GM18520 (cell line): ENCODE results near the gene COL12A1.

ENCODE experiments used
- ATAC-seq: cut with Tn5 transposase; IDR thresholded peaks from one replicate; pipeline ENCODE4 v1.9.1; 2021; ENCODE audit not compliant: unreplicated experiment

Gene COL12A1

DNA sequence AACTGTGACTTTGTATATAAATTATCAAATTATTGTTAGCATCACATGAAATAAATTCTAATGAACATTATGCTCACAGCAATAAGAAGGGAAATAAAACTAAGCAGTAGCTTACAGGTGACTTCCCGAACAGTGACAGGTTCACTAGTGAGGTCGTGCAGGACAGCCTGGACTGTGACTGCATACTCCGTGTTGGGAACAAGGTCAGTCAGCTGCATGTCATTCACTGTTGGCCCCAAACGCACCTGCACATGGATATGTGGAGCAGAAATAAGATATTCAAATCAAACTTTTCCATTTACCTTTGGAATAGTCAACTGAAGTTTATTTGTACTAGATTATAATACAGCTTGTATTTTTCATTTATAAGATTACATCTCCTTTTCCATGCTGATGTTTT lies 60.6 kb downstream of the COL12A1 start:
- ATAC-seq: no peak

DNA sequence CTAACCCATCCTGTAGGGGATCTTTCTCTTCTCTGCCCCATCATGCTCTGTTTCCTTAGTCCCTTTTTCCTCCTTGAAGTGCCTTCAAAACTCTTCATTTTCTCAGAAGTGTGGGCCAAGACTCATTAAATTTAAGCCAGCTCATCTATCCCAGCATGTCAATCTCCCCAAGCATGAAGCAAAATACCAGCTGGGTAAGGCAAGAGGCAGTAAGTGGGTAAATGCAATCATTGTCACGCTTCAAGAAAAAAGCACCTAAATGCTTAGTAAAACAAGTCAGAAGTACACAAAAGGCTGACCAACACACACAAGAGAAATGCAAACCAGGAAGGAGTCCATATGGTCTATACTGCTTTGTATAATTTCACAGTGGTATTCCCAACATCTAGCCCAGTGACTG lies 61.5 kb downstream of the COL12A1 start:
- ATAC-seq: no peak

DNA sequence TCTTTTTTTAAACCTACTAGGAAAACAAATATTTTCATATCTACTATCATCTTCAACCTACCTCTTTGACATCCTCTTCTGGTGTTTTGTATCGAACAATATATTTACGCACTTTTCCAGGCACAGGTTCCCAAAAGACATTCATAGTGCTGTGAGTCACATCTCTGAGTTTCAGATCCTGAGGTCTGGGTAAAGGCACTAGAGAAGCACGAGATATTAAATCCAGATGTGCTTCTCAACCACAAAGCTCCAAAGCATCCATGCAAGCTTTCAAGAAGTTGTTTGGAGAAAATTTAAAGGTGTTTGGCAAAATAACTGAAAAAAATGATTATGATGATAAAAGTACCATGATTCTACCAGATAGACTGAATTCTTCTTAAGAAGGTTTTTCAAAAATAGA lies 62.7 kb downstream of the COL12A1 start:
- ATAC-seq: no peak

DNA sequence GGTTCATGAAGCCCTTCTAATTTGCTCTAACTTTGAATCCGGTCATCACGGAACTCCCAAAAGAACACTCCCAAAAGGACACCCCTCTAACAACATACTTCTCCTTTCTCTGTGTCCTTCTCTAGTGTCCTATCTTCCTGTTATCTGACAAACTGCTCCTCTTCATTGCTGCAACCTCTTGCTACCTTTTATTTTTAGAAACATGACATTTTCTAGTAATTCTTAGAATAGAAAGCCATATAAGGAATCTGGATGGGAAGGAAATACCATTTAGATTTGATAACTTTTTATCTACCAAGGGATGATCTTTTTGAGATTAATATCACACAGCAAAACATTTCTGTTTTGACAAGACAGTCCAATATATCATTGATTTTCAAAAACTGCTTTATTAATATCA lies 63.1 kb downstream of the COL12A1 start:
- no peak for ATAC-seq

DNA sequence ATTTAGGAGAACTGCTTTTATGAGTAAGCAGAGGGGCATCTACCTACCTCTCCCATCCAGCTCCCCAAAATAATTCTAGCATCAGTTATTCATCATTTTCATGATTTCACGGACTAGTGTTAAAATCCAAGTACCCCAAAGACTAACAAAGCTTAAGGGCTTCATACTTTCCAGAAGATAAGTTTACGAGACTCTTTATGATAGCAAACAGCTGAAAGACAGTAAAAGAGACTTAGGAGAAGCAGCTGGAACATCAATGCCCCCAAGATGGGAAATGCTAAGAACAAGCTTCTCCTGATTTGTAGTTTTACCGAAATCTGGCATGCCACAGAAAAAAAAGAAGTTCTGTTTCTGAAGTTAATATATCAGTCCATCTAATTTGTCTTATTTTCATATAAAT lies 70.0 kb downstream of the COL12A1 start:
- no peak for ATAC-seq

DNA sequence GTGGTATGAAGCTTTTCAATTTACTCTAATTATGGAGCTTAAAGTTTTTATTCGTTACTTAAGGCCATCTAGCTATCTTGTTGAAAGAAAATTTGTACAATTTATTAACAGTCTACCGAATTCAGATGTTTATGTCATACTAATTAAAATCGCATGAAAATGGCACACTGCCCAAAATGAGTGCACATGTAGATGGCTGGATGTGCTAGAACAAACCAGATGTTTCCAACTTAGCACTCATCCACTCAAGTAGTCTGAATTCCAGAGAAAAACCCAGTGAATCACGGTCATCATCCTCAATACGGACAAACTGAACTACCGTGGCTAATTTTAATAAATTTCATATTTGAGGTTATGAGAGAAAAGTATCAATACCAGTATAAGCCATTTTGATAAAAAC lies 70.4 kb downstream of the COL12A1 start:
- no peak for ATAC-seq

DNA sequence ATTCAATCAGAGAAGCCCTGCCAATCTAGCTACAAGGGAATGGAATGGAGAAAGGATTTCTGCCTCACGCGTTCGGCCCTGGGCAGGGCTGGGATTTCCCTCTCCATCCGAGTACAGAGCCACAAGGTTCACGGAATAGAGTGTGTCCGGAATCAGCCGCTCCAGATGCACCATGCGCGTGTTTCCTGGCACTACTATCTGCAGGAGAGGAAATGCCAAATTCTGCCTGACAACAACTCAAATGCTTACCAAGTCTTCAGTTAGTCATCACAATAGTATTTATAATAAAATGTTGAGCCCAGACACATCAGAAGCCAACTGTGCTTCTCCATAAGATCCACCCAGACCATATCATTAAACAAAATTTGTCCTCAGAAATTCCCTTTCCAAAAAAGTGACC lies 75.1 kb downstream of the COL12A1 start:
- no peak for ATAC-seq

DNA sequence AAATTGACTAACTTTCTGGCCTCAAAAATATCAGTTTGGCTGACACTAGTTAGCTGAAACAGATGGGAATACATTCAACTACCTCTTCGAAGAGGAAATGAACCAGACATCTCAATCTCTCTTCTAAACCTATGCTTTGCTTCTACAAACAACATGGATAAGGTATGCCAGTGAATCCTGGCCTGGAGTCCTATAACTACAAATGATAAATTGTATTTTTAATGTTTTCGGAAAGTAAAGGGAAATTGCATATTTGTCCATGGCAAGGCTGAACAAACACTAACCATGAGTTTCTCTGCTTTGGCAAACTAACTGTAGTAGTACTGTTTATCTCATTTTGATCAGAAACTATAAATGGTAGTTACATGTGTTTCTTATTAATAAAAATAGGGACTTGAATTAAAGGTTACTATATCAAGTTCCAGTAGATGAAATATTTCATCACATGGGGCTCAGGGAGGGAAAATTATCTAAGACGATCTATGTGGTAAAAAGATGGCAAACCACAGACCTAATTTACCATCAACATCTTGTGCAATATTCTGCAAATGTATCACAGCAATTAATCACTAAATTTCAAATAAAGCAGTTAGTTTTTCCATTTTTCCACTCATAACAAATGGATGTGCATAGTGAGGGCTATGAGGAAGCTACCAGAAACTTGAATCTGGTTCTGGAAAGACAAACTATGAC lies 76.8 kb downstream of the COL12A1 start:
- ATAC-seq: no peak

DNA sequence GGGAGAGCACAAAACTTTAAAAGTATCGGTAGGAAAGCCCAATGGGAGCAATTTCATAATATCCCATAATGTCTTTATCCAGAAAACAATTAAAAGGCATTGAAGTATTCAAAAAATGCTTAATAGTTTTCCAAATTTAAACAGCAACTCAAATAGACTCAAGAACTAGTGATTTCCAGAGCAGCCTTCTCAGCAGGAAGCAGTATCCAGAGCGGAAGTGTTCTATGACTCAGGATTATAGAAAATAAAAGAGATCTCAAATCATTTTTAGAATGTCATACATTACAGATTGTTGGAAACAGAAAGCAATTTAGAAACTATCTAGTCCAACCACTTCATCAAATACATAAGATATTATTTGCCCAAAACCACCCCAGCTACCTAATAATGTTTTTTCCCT lies 79.3 kb downstream of the COL12A1 start:
- no peak for ATAC-seq

DNA sequence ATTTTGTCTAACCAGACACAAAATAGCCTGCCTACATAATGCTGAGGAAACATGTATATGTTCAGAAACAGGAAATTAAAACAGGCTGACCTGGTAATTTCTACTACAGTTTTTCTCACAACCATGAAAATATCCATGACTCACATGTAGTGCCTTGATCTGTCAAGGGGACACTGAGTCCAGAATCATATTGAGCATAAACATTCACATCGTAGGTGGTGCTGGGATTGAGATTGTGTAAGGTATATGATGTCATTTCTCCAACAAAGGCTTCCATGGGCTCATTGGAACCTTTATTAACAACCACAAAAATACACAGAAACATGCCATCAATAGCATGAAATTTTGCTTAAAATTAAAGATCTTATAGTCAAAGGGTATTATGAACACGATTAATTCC lies 80.9 kb downstream of the COL12A1 start:
- no peak for ATAC-seq

DNA sequence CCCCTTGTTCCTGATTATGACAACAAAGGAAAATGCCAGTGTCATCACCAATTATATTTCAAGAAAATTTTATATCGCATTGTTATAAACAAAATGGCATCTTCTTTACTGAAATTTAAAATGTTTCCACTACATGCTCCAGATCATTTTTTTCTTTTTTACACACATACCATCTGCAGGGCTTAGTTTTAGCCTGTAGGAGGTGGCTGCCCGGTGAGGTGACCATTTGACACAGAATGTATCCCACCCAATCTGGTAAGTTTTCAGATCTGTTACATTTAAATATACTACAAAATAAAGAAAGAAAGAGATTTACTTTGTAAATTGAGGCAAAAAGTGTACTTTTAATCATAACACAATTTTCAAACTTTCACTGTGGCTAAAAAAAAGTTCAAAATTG lies 81.8 kb downstream of the COL12A1 start:
- no peak for ATAC-seq

DNA sequence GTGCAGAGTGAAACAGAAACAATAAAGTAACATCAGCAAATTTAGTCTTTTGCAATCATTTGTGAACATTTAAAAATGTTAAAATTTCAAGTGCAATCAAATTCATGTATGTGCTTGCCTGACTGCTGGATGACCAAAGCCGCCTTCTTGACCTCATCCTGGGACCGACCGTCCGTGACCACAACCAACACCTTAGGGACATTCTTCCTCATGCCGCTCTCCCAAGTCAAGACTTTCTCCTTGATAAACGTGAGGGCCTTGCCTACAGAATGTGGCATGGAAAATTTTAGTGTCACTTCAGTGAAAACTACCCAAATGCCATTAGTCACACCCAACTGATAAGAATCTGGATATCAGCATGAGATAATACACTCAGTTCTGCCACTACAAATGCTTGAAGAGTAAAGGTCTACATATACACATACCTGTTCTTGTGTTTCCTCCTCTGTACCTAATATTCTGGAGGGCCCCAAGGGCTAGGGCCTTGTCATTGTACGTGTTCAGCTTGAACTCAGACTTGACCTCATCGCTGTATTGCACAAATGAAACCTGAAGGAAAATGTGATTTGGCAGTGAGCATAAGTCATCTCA lies 86.8 kb downstream of the COL12A1 start:
- ATAC-seq: no peak

DNA sequence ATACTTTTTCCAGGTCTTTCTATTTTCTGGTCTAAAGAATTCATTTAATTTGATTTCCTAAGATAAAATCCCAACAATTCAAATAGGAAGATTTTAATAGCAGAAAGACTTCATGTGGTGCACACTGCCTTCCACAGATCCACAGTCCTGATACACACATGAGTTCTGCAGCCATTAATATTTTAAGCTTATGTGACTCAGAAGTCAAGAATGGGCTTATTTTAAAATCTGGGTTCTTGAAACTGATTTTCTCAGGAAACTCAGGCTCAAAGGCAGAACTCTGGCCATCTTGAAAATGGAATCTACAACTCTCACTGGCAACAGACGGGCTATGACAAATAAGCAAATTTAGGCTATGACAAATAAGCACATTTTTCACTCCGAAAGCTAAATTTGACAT lies 88.2 kb downstream of the COL12A1 start:
- no peak for ATAC-seq

DNA sequence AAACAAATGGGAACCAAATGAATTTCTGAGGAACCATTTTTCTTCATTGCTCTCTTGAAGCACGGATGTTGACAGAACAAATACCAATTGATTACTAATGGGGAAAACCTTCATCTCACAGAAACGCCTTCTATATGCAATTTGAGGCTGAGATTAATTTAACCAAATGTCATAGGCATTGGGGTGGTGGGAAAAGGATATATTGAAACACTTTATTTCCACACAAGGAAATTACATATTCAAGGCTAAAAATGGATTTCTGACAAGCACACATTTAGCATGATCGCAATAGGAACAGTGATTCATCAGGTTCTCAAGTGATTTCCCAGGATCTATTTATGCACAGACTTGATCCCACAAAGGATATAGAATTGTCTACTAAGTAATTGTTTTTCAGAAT lies 88.9 kb downstream of the COL12A1 start:
- no peak for ATAC-seq

DNA sequence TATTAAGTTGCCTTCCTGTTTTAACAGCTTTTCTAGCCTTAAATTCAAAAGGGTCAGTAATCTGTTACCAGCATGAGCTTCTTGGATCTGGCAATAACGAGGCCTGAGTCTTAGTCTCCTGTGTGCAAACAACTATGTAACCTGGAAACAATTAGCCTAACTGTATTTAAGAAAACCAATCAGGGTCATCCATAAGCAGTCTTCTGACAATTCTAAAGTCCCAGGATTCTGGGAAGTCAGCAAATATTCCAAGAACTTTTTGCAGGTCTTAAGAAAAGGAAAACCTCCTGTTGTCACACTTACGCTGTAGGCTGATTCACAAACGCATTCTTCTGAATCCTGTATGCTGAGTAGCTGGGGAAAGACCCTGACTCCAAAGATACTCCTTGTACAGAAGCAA lies 90.4 kb downstream of the COL12A1 start:
- ATAC-seq: no peak

DNA sequence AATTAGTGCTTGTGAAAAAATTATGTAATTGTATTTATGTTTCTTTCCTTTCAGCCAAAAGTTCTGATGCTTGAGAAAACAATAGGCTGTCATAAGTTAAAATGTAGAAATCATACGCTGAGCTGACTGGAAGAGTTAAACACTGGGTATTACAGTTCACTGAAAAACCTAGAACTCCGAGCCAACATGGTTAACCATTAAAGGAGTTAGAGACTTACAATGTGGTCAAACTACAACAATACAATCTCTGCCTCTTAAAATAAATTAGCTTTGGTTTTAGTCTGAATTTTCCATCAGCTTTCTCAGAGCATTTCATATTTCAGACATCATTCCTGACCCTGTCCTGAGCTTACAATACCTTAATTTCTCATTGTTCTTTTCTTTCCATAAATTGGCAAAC lies 91.0 kb downstream of the COL12A1 start:
- no peak for ATAC-seq

DNA sequence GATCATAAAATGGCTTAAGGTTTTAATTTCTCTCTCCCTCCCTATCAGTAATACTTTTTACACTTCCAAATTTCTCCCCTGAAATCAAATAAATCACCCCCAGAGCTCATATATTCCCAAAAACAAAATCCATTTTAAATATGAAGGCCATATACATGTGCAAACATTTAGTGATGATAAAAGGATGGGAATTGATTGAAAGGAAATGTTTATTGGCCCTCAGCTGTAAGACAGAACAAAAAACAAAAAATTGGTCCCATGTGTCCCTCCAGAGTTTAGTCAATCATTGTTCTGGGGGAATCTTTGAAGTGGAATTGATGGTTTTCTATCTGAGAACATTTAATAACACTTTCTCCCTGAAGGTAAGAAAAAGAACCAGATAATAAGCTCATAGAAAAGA lies 91.7 kb downstream of the COL12A1 start:
- no peak for ATAC-seq

DNA sequence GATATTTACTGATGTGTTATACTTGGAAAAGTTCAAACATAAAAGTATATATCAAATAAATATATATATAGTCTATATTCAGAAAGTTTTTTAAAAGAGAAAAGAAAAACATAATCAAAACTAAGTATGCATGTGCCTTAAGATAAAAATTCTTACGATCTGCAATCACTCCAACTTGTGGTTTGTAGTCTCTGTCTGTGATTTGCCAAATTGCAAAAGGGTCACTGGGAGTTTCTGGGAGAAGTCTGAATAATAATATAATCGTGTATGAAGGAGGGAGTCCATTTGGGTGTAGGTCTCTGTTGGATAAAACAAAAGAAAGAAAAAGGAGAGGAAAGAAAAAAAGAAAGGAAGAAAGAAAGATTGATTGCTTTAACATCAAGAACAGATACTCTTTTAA lies 92.4 kb downstream of the COL12A1 start:
- no peak for ATAC-seq

DNA sequence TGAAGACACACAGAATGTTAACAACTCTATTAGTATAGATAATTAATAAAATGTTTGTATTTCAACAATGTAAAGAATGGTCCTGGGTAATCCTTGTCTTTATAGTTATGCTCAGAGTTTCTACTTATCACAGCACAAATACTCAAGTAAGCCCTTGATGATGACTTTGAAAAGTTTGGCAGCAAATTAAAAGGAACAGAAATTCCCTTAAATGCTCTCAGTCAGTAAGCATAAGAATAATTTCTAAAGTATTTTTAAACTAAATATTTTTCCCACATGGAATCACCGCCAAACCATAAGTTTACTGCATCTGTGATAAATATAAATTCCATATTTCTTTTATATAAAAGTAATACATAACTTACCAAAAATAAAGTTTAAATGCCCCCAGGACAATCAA lies 96.1 kb downstream of the COL12A1 start:
- ATAC-seq: no peak

DNA sequence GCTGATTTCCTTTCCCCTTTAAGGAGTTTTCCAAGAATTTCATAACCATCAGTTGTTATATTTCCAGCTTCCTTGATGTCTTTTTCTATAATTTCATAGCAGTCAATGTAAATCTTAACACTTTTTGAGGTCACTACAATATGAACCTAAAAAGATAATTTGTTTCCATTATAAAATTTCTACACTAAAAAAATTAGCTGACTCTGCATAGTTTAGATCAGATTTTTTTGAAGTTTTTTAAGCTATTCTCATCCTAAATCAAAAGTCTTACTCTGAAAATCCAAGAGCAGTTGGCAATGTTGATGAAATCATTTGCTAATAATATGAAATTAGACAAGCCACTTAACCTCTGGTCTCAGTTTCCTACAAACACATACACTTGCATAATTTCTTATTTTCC lies 96.8 kb downstream of the COL12A1 start:
- no peak for ATAC-seq

DNA sequence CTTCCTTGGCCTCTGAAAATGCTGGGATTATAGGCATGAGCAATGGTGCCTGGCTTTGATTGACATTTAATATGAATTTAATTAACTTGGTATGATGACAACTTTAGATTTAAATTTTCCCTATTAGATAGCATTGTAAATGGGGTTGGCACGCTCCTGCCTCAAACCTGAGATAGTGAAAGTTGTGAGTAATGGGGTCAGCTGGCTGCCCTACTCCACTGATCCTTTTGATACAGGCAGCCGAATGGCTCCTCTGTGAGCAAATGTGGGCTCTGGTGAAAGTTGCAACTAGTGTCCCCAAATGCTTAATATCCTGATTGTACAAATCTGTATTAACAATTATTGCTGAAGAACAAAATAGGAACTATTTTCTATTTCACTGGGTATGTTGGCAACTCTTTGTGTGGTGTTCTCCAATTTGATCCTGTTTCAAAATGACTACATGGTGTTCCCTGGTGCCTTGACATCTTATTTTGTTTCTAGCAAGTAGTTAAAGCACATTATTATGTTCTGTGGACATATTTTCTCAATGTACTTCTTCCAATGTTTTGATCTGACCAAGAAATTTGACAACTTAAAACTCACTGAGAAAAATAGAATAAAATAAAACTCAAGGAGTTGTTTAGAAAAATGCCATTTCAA lies 97.4 kb downstream of the COL12A1 start:
- ATAC-seq: no peak

DNA sequence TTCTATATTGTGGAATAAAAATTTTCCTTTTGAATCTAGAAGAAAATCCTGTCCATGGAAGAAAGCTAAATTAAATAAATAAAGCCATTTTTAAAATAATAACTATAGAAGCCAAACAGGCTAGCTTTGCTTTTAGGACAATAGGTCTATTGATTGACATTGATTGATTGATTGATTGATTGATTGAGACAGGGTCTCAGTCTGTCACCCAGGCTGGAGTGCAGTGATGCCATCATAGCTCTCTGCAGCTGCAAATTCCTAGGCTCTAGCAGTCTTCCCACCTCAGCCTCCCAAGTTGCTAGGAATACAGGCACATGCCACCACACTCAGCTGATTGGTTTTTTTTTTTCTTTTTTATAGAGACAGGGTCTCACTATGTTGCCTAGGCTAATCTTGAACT lies 97.9 kb downstream of the COL12A1 start:
- ATAC-seq: no peak

DNA sequence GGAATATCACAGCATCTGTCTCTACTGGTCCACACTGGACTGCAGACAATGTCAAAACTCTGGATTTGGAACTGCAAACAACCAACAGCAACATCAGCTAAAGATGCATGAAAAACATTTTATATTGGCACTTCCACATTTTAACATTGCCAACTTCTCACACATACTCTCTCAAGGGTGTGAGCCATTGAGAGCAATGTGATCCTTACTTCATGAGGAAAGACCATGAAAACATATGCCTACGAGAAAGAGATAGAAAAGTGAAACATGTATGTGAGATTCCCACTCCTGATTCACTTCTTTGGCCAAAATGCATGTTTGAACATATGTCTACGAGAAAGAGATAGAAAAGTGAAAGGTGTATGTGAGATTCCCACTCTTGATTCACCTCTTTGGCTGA lies 99.4 kb downstream of the COL12A1 start:
- ATAC-seq: no peak
